Prostate gland (tissue), 2 donors: Measurements from ENCODE around the gene NRN1L. TPM values are rescaled to one million over a fixed set of nuclear protein-coding genes. Genes with fewer than 3 reads are reported as not detected.
A peak's percentile ranks its signal among the peaks of the same experiment; 100 is the strongest.

Experiments used
- DNase-seq: peaks from one replicate; pipeline ENCODE4 v3.0.0-alpha.2; 2019; ENCODE audit warnings: low spot score
- H3K27ac ChIP-seq, 2 donors: fragments of 200-600 bp; sonication (generic); 2 replicates each; pipeline ENCODE4 v1.5.1; 2017 to 2019
- H3K27me3 ChIP-seq: fragments of 200-600 bp; sonication (generic); replicated peaks from 2 replicates; pipeline ENCODE4 v1.5.1; 2019; ENCODE audit not compliant: insufficient read depth
- H3K36me3 ChIP-seq, 2 donors: fragments of 200-600 bp; sonication (generic); 1 replicate in 1 of 2; 2 replicates in 1 of 2; pipeline versions ENCODE4 v1.5.1 to v1.8.1; 2017 to 2019
- H3K4me1 ChIP-seq: fragments of 200-600 bp; sonication (generic); replicated peaks from 2 replicates; pipeline ENCODE4 v1.5.1; 2019
- H3K4me3 ChIP-seq, 2 donors: fragments of 200-600 bp; sonication (generic); 2 replicates each; pipeline ENCODE4 v1.5.1; 2017 to 2019
- H3K9me3 ChIP-seq: fragments of 200-600 bp; sonication (generic); 2 replicates; pipeline ENCODE4 v1.5.1; 2017
- CTCF ChIP-seq, 4 experiments: fragments of 200-600 bp in 2 of 4; fragments of 450-650 bp in 2 of 4; sonication (generic) in 2 of 4; IDR thresholded peaks; 1 replicate in 3 of 4; 2 replicates in 1 of 4; pipeline ENCODE4 v1.5.1; 2016 to 2019; ENCODE audit warnings: antibody characterized with exemption in 4 of 4, mild to moderate bottlenecking in 2 of 4, moderate library complexity in 2 of 4
- POLR2A ChIP-seq: fragments of 450-650 bp; IDR thresholded peaks from one replicate; pipeline ENCODE4 v1.6.1; 2016; ENCODE audit warnings: antibody characterized with exemption, mild to moderate bottlenecking
- POLR2AphosphoS5 ChIP-seq: sonication (generic); formaldehyde crosslinking; IDR thresholded peaks from one replicate; pipeline ENCODE4 v1.6.1; 2017; ENCODE audit warnings: antibody characterized with exemption
- WGBS: methylation state at CpG from one replicate; pipeline ENCODE4 v1.1.5; 2018; 5-methylcytosine and 5-hydroxymethylcytosine counted together
- intact Hi-C: fragments of 100-400 bp; cut with DNase I; formaldehyde crosslinking; loops from one replicate; pipeline ENCODE4 v1.14.2; 2022
- total RNA-seq, 2 donors: library from RNA; depleted of rRNA; stranded (reverse); fragments of >200 nt; gene quantifications; one replicate each; pipeline ENCODE4 v1.1.0, GENCODE V29; 2016

NRN1L gene
- total RNA-seq, 2 donors from 2014 or later, result 4.0 to 4.4 TPM

- intact Hi-C loops, result loop anchor here (1.0 to 5.0 kb wide), 2 partner anchors 44 to 158 kb away; no protein-coding TSS in a partner anchor
- Histone ChIP-seq H3K27ac (peak overlapping the region; percentile 56 to 59), H3K27me3 (no peaks in the 10 kb centered on the region), H3K4me3 (no peak overlapping the region), H3K4me1 (peaks cover 7% of the 10 kb centered on the region), H3K36me3 (peaks cover 24 to 49% of the 10 kb centered on the region in 2 donors), H3K9me3 (no peaks in the 10 kb centered on the region)
- peak; percentile 62 for DNase-seq
- TF ChIP-seq POLR2AphosphoS5 (no peak), CTCF (IDR thresholded peaks at IDR 0.05) (peak; percentile 72 to 89 (median 84)), POLR2A (no peak)
- whole genome bisulfite sequencing, result 52% methylated on average over 11 of the region's 11 CpGs
Measured at GRCh38 chr16:67883872-67884261, 818 bp upstream of the NRN1L start.

- no peak for TF ChIP-seq POLR2AphosphoS5
- no peak for TF ChIP-seq POLR2A
- no peak for TF ChIP-seq CTCF (IDR thresholded peaks at IDR 0.05)
- Histone ChIP-seq H3K36me3 (peaks cover 9 to 34% of the 10 kb centered on the region in 2 donors), H3K4me1 (peaks cover 7% of the 10 kb centered on the region), H3K27me3 (no peaks in the 10 kb centered on the region), H3K9me3 (no peaks in the 10 kb centered on the region), H3K27ac (peak overlapping the region in 1 of 2 donors; percentile 56), H3K4me3 (no peak overlapping the region)
- 93% methylated on average over 12 of the region's 12 CpGs for WGBS
- intact Hi-C loops, result no loop called here
- DNase-seq, result no peak
Measured at GRCh38 chr16:67885545-67885944, 860 bp downstream of the NRN1L start.

GRCh38 chr16:67885976-67886375, 1.3 kb downstream of the NRN1L start:
- Histone ChIP-seq H3K27ac (no peak overlapping the region), H3K9me3 (no peaks in the 10 kb centered on the region), H3K4me1 (peaks cover 7% of the 10 kb centered on the region), H3K4me3 (no peak overlapping the region), H3K36me3 (peaks cover 6 to 31% of the 10 kb centered on the region in 2 donors), H3K27me3 (no peaks in the 10 kb centered on the region)
- intact Hi-C loops, result no loop called here
- DNase-seq, result no peak
- TF ChIP-seq CTCF (IDR thresholded peaks at IDR 0.05) (no peak), POLR2AphosphoS5 (no peak), POLR2A (no peak)
- WGBS, result 95% methylated on average over 19 of the region's 19 CpGs

- intact Hi-C loops, result no loop called here
- no peaks in the 10 kb centered on the region for H3K9me3 ChIP-seq
- TF ChIP-seq CTCF (IDR thresholded peaks at IDR 0.05), result no peak
- no peak for TF ChIP-seq POLR2A
- no peak for TF ChIP-seq POLR2AphosphoS5
- 89% methylated on average over 5 of the region's 5 CpGs for WGBS
- H3K27ac ChIP-seq, result no peak overlapping the region
- H3K4me3 ChIP-seq, result no peak overlapping the region
- H3K36me3 ChIP-seq, result peaks cover 2 to 27% of the 10 kb centered on the region in 2 donors
- DNase-seq, result no peak
- H3K27me3 ChIP-seq, result no peaks in the 10 kb centered on the region
- peaks cover 7% of the 10 kb centered on the region for H3K4me1 ChIP-seq
Measured at GRCh38 chr16:67886387-67886786, 1.7 kb downstream of the NRN1L start.

- H3K9me3 ChIP-seq, result no peaks in the 10 kb centered on the region
Measured at GRCh38 chr16:67888331-67888730, 3.6 kb downstream of the NRN1L start.

More at GRCh38 chr16:67888331-67888730, 3.6 kb downstream of the NRN1L start:
- H3K27ac ChIP-seq, result no peak overlapping the region
- no peak for DNase-seq
- no peak overlapping the region for H3K4me3 ChIP-seq
- 88% methylated on average over 3 of the region's 3 CpGs for WGBS
- intact Hi-C loops, result no loop called here
- peaks cover 0 to 13% of the 10 kb centered on the region in 2 donors for H3K36me3 ChIP-seq
- TF ChIP-seq CTCF (IDR thresholded peaks at IDR 0.05), result no peak
- no peak for TF ChIP-seq POLR2AphosphoS5
- no peak for TF ChIP-seq POLR2A
- H3K4me1 ChIP-seq, result peaks cover 7% of the 10 kb centered on the region
- H3K27me3 ChIP-seq, result no peaks in the 10 kb centered on the region
